H1 (cell line): ENCODE results near the gene DCTN5. TPM values are rescaled to one million over a fixed set of nuclear protein-coding genes. Genes with fewer than 3 reads are reported as not detected.

ENCODE experiments used
- CTCF ChIA-PET: fragments of 300-600 bp; sonication (Branson Sonifier 250); formaldehyde crosslinking; loops from one replicate; lab custom pipeline; 2021; ENCODE audit not compliant: partially characterized antibody; lab: Charles Lee
- POLR2A ChIA-PET: fragments of 300-600 bp; sonication (Branson Sonifier 250); formaldehyde crosslinking; loops from one replicate; lab custom pipeline; 2021; ENCODE audit warnings: inconsistent platforms; ENCODE audit not compliant: partially characterized antibody; lab: Charles Lee
- DNase-seq, 2 experiments: peaks; one replicate each; pipeline versions ENCODE4 v3.0.0 to v3.0.0-alpha.2; 2010 to 2022; ENCODE audit warnings: low spot score in 2 of 2, low read depth in 1 of 2, mixed read lengths in 1 of 2
- FAIRE-seq: peaks from 2 replicates; lab custom pipeline; 2011; peaks lifted over from hg19 to GRCh38; lab: Jason Lieb, UNC
- H2AFZ ChIP-seq: 2 replicates; pipeline ENCODE4 v1.8.1; 2012; ENCODE audit warnings: low read length, inconsistent platforms
- H2AK5ac ChIP-seq: 2 replicates; pipeline ENCODE4 v1.6.1; 2013; ENCODE audit warnings: low read depth, low read length
- H2BK120ac ChIP-seq: replicated peaks from 2 replicates; pipeline ENCODE3; 2013; ENCODE audit warnings: low read depth, low read length, inconsistent platforms
- H2BK12ac ChIP-seq: 2 replicates; pipeline ENCODE4 v1.6.1; 2013; ENCODE audit warnings: low read depth, low read length
- H2BK15ac ChIP-seq: 2 replicates; pipeline ENCODE4 v1.6.1; 2013; ENCODE audit warnings: low read length
- H2BK20ac ChIP-seq: 2 replicates; pipeline ENCODE4 v1.6.1; 2013; ENCODE audit warnings: low read length
- H2BK5ac ChIP-seq: 2 replicates; pipeline ENCODE4 v1.6.1; 2013; ENCODE audit warnings: low read depth, low read length
- H3K14ac ChIP-seq: 2 replicates; pipeline ENCODE4 v1.6.1; 2013; ENCODE audit warnings: inconsistent platforms; ENCODE audit not compliant: insufficient read length
- H3K18ac ChIP-seq: 2 replicates; pipeline ENCODE4 v1.6.1; 2013; ENCODE audit warnings: low read length; ENCODE audit errors: extremely low read depth
- H3K23ac ChIP-seq: 2 replicates; pipeline ENCODE4 v1.6.1; 2013; ENCODE audit warnings: inconsistent platforms; ENCODE audit not compliant: insufficient read length
- H3K23me2 ChIP-seq: 2 replicates; pipeline ENCODE4 v1.6.1; 2013; ENCODE audit warnings: low read depth, low read length
- H3K27ac ChIP-seq: 2 replicates; pipeline ENCODE4 v1.6.1; 2011; ENCODE audit warnings: low read depth, low read length, inconsistent platforms
- H3K27me3 ChIP-seq, 4 experiments: replicated peaks in 1 of 4; 1 replicate in 1 of 4; 2 replicates in 3 of 4; pipeline versions ENCODE4 v1.6.1 to v1.8.1; 2011 to 2013; ENCODE audit warnings: low read length in 3 of 4, mild to moderate bottlenecking in 3 of 4, inconsistent platforms in 2 of 4, mixed read lengths in 2 of 4, moderate library complexity in 1 of 4; ENCODE audit not compliant: control insufficient read depth in 3 of 4, insufficient read depth in 3 of 4; ENCODE audit errors: extremely low read depth in 1 of 4
- H3K36me3 ChIP-seq, 4 experiments: 2 replicates each; pipeline versions ENCODE4 v1.6.1 to v1.8.1; 2011 to 2013; ENCODE audit warnings: mild to moderate bottlenecking in 4 of 4, low read length in 3 of 4, moderate library complexity in 2 of 4, control low read depth in 1 of 4, inconsistent platforms in 1 of 4; ENCODE audit not compliant: insufficient read depth in 4 of 4, control insufficient read depth in 2 of 4
- H3K4ac ChIP-seq: replicated peaks from 2 replicates; pipeline ENCODE3; 2013; ENCODE audit warnings: low read length, low read depth, mixed read lengths, inconsistent platforms; ENCODE audit not compliant: insufficient read length
- H3K4me1 ChIP-seq, 4 experiments: replicated peaks in 1 of 4; 1 replicate in 1 of 4; 2 replicates in 3 of 4; pipeline versions ENCODE4 v1.6.1 to v1.8.1; 2011 to 2013; ENCODE audit warnings: low read length in 3 of 4, inconsistent platforms in 2 of 4, mixed read lengths in 1 of 4; ENCODE audit not compliant: insufficient read depth in 4 of 4, control insufficient read depth in 3 of 4
- H3K4me2 ChIP-seq, 2 experiments: 2 replicates each; pipeline versions ENCODE4 v1.6.1 to v1.8.1; 2011 to 2013; ENCODE audit warnings: low read depth in 2 of 2, low read length in 2 of 2, control low read depth in 1 of 2, inconsistent platforms in 1 of 2, mild to moderate bottlenecking in 1 of 2; ENCODE audit not compliant: insufficient read depth in 1 of 2
- H3K4me3 ChIP-seq, 4 experiments: fragments of 200-600, 300-600 bp in 1 of 4; sonication (generic), shearing (Covaris generic), sonication (Bioruptor Twin) in 1 of 4; 2 replicates each; pipeline versions ENCODE4 v1.5.1 to v1.8.1; 2011 to 2016; ENCODE audit warnings: low read length in 4 of 4, low read depth in 3 of 4, control low read depth in 2 of 4, inconsistent platforms in 2 of 4, mild to moderate bottlenecking in 2 of 4, mixed read lengths in 1 of 4, moderate library complexity in 1 of 4; ENCODE audit not compliant: insufficient read depth in 2 of 4; ENCODE audit errors: extremely low read depth in 1 of 4
- H3K56ac ChIP-seq: replicated peaks from 2 replicates; pipeline ENCODE3; 2013; ENCODE audit warnings: low read depth, mild to moderate bottlenecking, mixed read lengths, low read length, inconsistent platforms; ENCODE audit not compliant: insufficient read length
- H3K79me1 ChIP-seq: 2 replicates; pipeline ENCODE4 v1.6.1; 2013; ENCODE audit warnings: low read depth, low read length, control low read depth
- H3K79me2 ChIP-seq, 2 experiments: 2 replicates each; pipeline versions ENCODE4 v1.6.1 to v1.8.1; 2012 to 2013; ENCODE audit warnings: low read length in 2 of 2, mild to moderate bottlenecking in 2 of 2, inconsistent platforms in 1 of 2; ENCODE audit not compliant: insufficient read depth in 2 of 2, control insufficient read depth in 1 of 2
- H3K9ac ChIP-seq, 4 experiments: replicated peaks in 1 of 4; 1 replicate in 1 of 4; 2 replicates in 3 of 4; pipeline versions ENCODE4 v1.6.1 to v1.8.1; 2011 to 2013; ENCODE audit warnings: low read depth in 3 of 4, low read length in 3 of 4, control low read depth in 2 of 4, mild to moderate bottlenecking in 2 of 4, moderate library complexity in 2 of 4, inconsistent platforms in 1 of 4; ENCODE audit errors: extremely low read depth in 1 of 4
- H3K9me3 ChIP-seq, 2 experiments: 2 replicates each; pipeline versions ENCODE4 v1.6.1 to v1.8.1; 2012 to 2013; ENCODE audit warnings: mild to moderate bottlenecking in 2 of 2, moderate library complexity in 2 of 2, control low read depth in 1 of 2, inconsistent platforms in 1 of 2, low read depth in 1 of 2, low read length in 1 of 2, mixed read lengths in 1 of 2; ENCODE audit not compliant: insufficient read depth in 2 of 2
- H4K20me1 ChIP-seq, 2 experiments: replicated peaks in 1 of 2; 2 replicates each; pipeline versions ENCODE3 to v1.8.1; 2011 to 2013; ENCODE audit warnings: inconsistent platforms in 2 of 2, low read length in 2 of 2, mild to moderate bottlenecking in 1 of 2; ENCODE audit not compliant: insufficient read depth in 2 of 2, control insufficient read depth in 1 of 2
- H4K5ac ChIP-seq: 2 replicates; pipeline ENCODE4 v1.6.1; 2013; ENCODE audit warnings: low read length, low read depth, mixed read lengths, inconsistent platforms; ENCODE audit not compliant: insufficient read length
- H4K8ac ChIP-seq: 2 replicates; pipeline ENCODE4 v1.8.0; 2013; ENCODE audit warnings: mild to moderate bottlenecking, moderate library complexity, low read length, inconsistent platforms; ENCODE audit not compliant: insufficient read depth; ENCODE audit errors: extremely low read depth
- H4K91ac ChIP-seq: replicated peaks from 2 replicates; pipeline ENCODE3; 2013; ENCODE audit warnings: low read length, mixed read lengths, inconsistent platforms; ENCODE audit not compliant: insufficient read length
- HDAC2 ChIP-seq, 2 experiments: fragments of 300-600 bp in 1 of 2; sonication (generic) in 1 of 2; IDR thresholded peaks; 2 replicates each; pipeline ENCODE4 v1.6.1; 2011 to 2012; ENCODE audit warnings: low read depth in 2 of 2, low read length in 2 of 2, mild to moderate bottlenecking in 2 of 2, moderate library complexity in 2 of 2, borderline replicate concordance in 1 of 2, inconsistent platforms in 1 of 2
- RXRA ChIP-seq: IDR thresholded peaks from 2 replicates; pipeline ENCODE4 v1.6.1; 2011; ENCODE audit warnings: low read depth, mild to moderate bottlenecking, low read length, moderate library complexity; ENCODE audit not compliant: insufficient read depth
- SP1 ChIP-seq: IDR thresholded peaks from 2 replicates; pipeline ENCODE4 v1.6.1; 2011; ENCODE audit warnings: low read depth, low read length
- TEAD4 ChIP-seq: IDR thresholded peaks from 2 replicates; pipeline ENCODE4 v1.6.1; 2012; ENCODE audit warnings: low read depth, low read length, inconsistent platforms, mixed read lengths
- WGBS, 2 experiments: shearing (Covaris generic) in 1 of 2; methylation state at CpG; one replicate each; pipeline versions ENCODE4 v1.1.6 to v1.1.7; 2013 to 2015; ENCODE audit warnings: low lambda C conversion rate in 2 of 2, mixed read lengths in 2 of 2, inconsistent platforms in 1 of 2, low coverage in 1 of 2, missing lambda C conversion rate in 1 of 2; ENCODE audit not compliant: insufficient replicate concordance in 2 of 2, insufficient coverage in 1 of 2, insufficient read length in 1 of 2; ENCODE audit errors: extremely low coverage in 1 of 2, missing lambda C conversion rate in 1 of 2; 5-methylcytosine and 5-hydroxymethylcytosine counted together
- polyA plus RNA-seq, 7 experiments: library from polyadenylated mRNA; depleted of rRNA in 3 of 7; stranded (reverse) in 5 of 7; unstranded in 2 of 7; fragments of >200 nt in 5 of 7; fragments of 200-250 nt in 2 of 7; gene quantifications; 1 replicate in 5 of 7; 2 replicates in 1 of 7; 4 replicates in 1 of 7; pipeline versions ENCODE4 v1.2.1 to v1.2.3, GENCODE V29; 2011 to 2013; ENCODE audit warnings: missing spikeins in 2 of 7, mixed read lengths in 2 of 7
- total RNA-seq: library from RNA; stranded (reverse); fragmentation: NEBNext Ultra II Directional; extraction: Animal tissue kit (Norgen Biotek cat#: 25700); gene quantifications from 2 replicates; pipeline ENCODE4 v1.2.1, GENCODE V29; 2021

The DCTN5 gene
- total and polyA plus RNA-seq, 2 of the 8 experiments (the other 6 are each of a cell fraction or from before 2014, with no cell fraction given): 36.0 to 74.0 TPM

DNA sequence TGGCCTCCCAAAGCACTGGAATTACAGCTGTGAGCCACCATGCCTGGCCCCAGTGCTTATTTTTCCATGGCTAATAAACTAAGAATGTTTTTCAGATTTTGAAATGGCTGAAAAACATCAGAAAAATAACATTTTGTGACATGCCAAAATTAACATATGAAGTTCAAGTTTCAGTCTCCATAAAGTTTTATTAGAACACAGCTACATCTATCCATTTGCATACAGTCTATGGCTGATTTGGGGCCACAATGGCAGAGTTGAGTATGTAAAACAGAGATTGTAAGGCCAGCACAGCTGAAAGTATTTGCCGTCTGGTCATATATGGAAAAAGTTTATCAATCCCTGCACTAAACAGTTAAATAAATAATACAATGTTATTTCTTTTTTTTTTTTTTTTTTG is 31.3 kb upstream of the DCTN5 start:
- H3K56ac ChIP-seq: no peak overlapping the region
- CTCF ChIA-PET: interaction anchor here (0.6 to 1.5 kb wide), 3 partner anchors 12 to 927 kb away, joined by 3 to 5 read pairs (median 4); partner anchors contain the start of gene NDUFAB1

More for the DNA sequence above, 31.3 kb upstream of the DCTN5 start:
- Histone ChIP-seq H3K9ac (no peak overlapping the region), H2BK5ac (no peak overlapping the region), H2BK120ac (no peak overlapping the region), H4K20me1 (peaks cover 0 to 2% of the 10 kb centered on the region in 2 experiments), H3K23me2 (no peaks in the 10 kb centered on the region), H2AFZ (no peak overlapping the region), H3K9me3 (no peaks in the 10 kb centered on the region), H3K4ac (no peak overlapping the region), H4K5ac (no peak overlapping the region), H3K36me3 (peaks cover 8 to 53% (median 14%) of the 10 kb centered on the region in 4 experiments), H3K79me2 (no peaks in the 10 kb centered on the region), H3K23ac (no peak overlapping the region), H3K14ac (no peak overlapping the region), H3K4me2 (no peak overlapping the region), H3K18ac (no peak overlapping the region), H2BK20ac (no peak overlapping the region), H3K27me3 (no peaks in the 10 kb centered on the region), H2BK12ac (no peak overlapping the region), H3K79me1 (no peaks in the 10 kb centered on the region), H4K8ac (no peak overlapping the region), H3K4me3 (no peak overlapping the region), H2BK15ac (no peak overlapping the region), H3K27ac (no peak overlapping the region), H3K4me1 (no peaks in the 10 kb centered on the region), H2AK5ac (no peak overlapping the region), H4K91ac (no peak overlapping the region)
- FAIRE-seq (no peak), DNase-seq (no peak)
- POLR2A ChIA-PET: interaction anchor here (0.6 to 1.7 kb wide), 3 partner anchors 11 to 359 kb away, joined by 4 to 5 read pairs (median 4); partner anchors contain the start of gene NDUFAB1
- WGBS, 2 experiments: 100% methylated on average over 1 of the region's 1 CpG; no CpG with 5 or more reads in 1 of the 2 experiments
- TF ChIP-seq SP1: no peak
- no peak for TF ChIP-seq RXRA
- no peak for TF ChIP-seq TEAD4
- no peak for TF ChIP-seq HDAC2 (IDR thresholded peaks at IDR 0.05; ENCODE audit: borderline replicate concordance in 1 of 2, low read depth in 2 of 2, low read length in 2 of 2)
